IPS-NIHi7 (cell line): Measurements from ENCODE around the gene APOBEC3F.
"Not testable (repeated sequence)": the region's sequence is repeated elsewhere in the genome, so short reads cannot be mapped to it uniquely, and the experiment has no call there.

Source experiments
- DNase-seq: peaks from one replicate; pipeline ENCODE4 v3.0.0; 2012; ENCODE audit warnings: mixed read lengths; ENCODE audit errors: extremely low spot score

APOBEC3F gene

GRCh38 chr22:39027717-39028116 lies 12.9 kb upstream of the APOBEC3F start:
- DNase-seq: no peak

DNA sequence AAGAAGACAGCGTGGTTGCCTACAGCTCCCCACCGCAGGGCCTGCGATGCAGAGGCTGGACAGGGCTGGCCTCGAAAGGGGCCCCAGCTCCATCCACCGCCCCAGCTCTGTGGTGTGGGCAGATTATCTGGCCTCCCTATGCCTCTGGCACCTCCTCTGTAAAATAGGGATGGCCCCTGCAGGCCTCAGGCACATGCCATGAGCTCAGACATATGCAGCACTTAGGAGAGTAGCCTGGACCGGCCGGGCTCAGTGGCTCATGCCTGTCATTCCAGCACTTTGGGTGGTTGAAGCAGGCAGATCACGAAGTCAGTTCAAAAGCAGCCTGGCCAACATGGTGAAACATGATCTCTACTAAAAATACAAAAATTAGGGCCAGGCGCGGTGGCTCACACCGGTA lies 12.4 kb upstream of the APOBEC3F start:
- no peak for DNase-seq

DNA sequence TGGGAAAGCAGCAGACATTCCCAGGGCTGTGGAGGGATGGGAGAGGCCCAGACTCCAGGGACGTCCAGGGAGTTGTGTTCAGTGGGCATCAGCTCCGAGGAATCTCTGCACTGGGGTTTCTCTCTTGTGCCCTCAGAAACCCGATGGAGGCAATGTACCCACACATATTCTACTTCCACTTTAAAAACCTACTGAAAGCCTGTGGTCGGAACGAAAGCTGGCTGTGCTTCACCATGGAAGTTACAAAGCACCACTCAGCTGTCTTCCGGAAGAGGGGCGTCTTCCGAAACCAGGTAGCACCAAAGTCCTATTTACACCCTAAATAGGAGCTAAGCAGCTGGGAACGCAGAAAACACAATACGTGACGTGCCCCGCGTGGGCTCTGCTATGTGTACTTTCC lies 11.4 kb upstream of the APOBEC3F start:
- DNase-seq: no peak

GRCh38 chr22:39030705-39031104 lies 10.0 kb upstream of the APOBEC3F start:
- no peak for DNase-seq

DNA sequence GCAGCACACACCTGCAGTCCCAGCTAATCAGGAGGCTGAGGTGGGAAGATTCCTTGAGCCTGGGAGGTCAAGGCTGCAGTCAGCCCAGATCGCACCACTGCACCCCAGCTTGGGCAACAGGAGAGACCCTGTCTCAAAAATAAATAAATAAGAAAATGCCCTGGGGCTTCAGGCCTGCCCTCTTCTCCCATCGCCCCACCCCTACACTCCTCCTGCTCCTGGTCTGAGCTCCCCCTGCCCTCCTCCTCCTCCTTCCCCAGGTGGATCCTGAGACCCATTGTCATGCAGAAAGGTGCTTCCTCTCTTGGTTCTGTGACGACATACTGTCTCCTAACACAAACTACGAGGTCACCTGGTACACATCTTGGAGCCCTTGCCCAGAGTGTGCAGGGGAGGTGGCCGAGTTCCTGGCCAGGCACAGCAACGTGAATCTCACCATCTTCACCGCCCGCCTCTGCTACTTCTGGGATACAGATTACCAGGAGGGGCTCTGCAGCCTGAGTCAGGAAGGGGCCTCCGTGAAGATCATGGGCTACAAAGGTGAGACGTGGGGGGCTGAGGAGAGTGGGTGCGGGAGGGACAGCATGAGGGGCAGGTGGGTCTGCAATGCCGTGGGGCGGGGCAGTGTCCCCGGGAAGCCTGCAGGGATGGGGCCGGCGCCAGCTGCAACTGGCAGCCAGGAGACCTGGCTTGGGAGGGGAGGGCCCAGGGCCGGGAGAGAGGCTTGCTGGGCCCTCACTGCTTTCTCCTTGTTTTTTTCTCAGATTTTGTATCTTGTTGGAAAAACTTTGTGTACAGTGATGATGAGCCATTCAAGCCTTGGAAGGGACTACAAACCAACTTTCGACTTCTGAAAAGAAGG lies 9.0 kb upstream of the APOBEC3F start:
- DNase-seq: not testable (repeated sequence)

- DNase-seq: not testable (repeated sequence)
Observed at GRCh38 chr22:39037071-39037470, 3.6 kb upstream of the APOBEC3F start.

DNA sequence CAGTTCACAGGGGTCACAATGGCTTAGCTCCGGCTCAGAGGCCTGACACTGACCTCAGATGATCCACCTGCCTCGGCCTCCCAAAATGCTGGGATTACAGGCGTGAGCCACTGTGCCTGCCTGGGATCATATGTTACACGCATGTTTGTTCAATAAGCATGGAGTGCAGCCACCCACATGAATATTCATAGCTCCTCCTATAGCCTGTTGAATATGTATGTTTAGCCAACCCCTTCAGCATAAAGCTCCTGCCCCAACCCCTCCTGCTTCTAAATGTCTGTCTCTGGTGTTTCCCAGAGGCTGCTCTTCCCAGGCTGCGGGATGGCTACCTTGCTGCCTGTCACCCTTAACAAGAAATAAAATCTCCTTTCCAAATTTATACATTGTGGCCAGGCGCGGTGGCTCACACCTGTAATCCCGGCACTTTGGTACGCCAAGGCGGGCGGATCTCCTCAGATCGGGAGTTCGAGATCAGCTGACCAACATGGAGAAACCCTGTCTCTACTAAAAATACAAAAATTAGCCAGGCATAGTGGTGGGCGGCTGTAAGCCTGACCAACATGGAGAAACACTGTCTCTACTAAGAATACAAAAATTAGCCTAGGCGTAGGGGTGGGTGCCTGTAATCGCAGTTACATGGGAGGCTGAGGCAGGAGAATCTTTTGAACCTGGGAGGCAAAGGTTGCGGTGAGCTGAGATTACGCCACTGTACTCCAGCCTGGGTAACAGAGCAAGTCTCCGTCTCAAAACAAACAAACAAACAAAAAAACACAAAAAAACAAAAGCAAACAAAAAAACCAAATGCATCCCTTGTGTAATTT lies 1.1 kb upstream of the APOBEC3F start:
- DNase-seq: no peak

- DNase-seq: not testable (repeated sequence)
Observed at GRCh38 chr22:39040155-39040537, 518 bp upstream of the APOBEC3F start.

- no peak for DNase-seq
Observed at GRCh38 chr22:39041908-39042307, 1.2 kb downstream of the APOBEC3F start.

DNA sequence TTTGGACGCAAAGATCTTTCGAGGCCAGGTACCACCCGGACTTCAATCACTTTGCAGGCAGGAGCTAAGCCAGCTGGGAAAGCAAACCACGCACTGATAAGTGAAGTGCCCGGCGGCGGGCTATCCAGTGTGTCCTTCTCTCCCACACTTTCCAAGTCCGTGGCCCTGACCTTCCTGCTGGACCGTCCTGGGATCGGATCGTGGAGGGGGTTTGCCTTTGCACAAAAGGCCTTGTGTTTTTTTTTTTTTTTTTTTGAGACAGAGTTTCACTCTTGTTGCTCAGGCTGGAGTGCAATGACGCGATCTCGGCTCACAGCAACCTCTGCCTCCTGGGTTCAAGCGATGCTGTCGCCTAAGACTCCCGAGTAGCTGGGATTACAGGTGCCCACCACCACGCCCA lies 2.4 kb downstream of the APOBEC3F start:
- not testable (repeated sequence) for DNase-seq

GRCh38 chr22:39045136-39045535 lies 4.5 kb downstream of the APOBEC3F start:
- DNase-seq: not testable (repeated sequence)

DNA sequence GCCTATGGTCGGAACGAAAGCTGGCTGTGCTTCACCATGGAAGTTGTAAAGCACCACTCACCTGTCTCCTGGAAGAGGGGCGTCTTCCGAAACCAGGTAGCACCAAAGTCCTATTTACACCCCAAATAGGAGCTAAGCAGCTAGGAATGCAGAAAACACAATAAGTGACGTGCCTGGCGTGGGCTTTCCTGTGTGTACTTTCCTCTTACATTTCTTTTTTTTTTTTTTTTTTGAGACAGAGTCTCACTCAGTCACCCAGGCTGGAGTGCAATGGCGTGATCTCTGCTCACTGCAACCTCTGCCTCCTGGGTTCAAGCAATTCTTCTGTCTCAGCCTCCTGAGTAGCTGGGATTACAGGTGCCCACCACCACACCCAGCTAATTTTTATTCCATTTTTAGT lies 8.8 kb downstream of the APOBEC3F start:
- not testable (repeated sequence) for DNase-seq

GRCh38 chr22:39051844-39052495 lies 11.3 kb downstream of the APOBEC3F start:
- not testable (repeated sequence) for DNase-seq

DNA sequence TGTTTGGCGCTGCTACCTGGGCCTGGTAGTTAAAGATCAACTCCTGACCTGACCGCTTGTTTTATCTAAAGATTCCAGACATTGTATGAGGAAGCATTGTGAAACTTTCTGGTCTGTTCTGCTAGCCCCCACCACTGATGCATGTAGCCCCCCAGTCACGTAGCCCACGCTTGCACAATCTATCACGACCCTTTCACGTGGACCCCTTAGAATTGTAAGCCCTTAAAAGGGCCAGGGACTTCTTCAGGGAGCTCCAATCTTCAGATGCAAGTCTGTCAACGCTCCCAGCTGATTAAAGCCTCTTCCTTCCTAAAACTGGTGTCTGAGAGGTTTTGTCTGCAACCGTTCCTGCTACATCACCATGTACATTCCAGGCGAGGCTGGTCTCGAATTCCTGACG lies 15.0 kb downstream of the APOBEC3F start:
- DNase-seq: no peak

- not testable (repeated sequence) for DNase-seq
Observed at GRCh38 chr22:39061290-39061689, 20.6 kb downstream of the APOBEC3F start.

- DNase-seq: not testable (repeated sequence)
Observed at GRCh38 chr22:39061951-39062350, 21.3 kb downstream of the APOBEC3F start.

DNA sequence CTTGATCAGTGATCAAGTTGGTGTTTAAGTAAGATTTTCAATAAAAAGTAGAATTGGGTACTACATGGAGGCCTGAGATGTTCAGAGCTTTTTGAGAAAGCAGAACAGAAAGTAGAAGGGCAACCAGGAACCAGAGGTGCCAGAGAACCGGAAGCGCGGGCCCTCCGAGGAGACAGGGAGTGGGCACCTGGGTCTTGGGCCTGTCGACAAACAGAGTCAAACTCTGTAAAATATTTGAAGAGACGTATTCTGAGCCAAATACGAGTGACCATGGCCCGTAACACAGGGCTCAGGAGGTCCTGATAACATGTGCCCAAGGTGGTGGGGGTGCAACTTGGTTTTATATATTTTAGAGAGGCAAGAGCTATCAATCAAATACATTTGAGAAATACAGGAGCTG lies 23.2 kb downstream of the APOBEC3F start:
- not testable (repeated sequence) for DNase-seq

- DNase-seq: not testable (repeated sequence)
Observed at GRCh38 chr22:39066442-39067276, 26.0 kb downstream of the APOBEC3F start.

- DNase-seq: no peak
Observed at GRCh38 chr22:39068033-39068785, 27.5 kb downstream of the APOBEC3F start.

DNA sequence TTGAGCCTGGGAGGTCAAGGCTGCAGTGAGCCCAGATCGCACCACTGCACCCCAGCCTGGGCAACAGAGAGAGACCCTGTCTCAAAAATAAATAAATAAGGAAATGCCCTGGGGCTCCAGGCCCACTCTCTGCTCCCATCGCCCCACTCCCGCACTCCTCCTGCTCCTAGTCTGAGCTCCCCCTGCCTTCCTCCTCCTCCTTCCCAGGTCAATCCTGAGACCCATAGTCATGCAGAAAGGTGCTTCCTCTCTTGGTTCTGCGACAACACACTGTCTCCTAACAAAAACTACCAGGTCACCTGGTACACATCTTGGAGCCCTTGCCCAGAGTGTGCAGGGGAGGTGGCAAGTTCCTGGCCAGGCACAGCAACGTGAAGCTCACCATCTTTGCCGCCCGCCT lies 29.5 kb downstream of the APOBEC3F start:
- no peak for DNase-seq

- DNase-seq: not testable (repeated sequence)
Observed at GRCh38 chr22:39072581-39072981, 31.9 kb downstream of the APOBEC3F start.
